ENCODE data around the gene HOXA4. TPM values are rescaled to one million over a fixed set of nuclear protein-coding genes. Genes with fewer than 3 reads are reported as not detected.
A peak's percentile ranks its signal among the peaks of the same experiment; 100 is the strongest.

The HOXA4 gene
- total RNA-seq, 3 donors from 2014 or later (not counting 1 experiment from before 2014, with no cell fraction given) = 0.52 to 2.1 (median 0.63) TPM

DNA sequence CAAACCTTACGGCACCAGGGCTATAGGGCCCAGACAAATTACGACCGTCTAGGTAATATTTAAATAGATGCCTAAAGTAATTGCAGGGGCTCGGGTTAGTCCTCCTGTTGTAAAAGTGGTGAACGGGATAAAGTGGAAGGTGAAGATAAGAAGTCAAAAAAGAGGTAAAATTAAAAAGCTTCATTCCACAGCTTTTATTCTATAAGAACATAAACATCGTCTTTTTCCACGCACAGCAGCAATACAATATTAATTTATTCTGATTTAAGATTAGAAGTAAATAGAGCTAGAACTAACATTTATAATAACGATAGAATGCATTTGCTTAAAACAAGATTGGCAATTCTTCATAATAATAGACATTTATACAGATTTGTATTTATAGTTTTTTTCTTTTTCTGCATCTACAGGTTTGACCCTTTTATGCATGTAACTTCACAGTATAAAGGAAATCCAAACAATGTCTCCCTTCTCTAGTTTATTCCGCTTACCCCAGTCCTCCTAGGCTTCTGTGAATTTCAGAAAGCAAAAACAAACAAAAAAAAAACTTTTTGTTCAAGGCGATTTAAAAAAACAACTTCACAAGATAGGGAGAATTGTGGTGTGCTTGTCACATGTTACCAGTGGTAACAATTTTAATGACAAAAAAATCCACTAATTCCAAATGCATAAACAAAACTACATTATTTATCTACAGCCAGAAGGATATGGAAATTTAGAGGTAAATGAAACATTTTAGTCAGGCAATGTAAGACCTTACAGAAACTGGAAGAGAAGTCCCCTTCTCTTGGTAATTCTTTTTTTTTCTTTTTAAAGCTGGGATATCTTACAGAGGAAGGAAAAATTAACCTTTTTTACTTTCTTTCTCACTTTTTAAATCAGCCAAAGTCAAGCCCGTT, 40.1 kb upstream of the HOXA4 start:
- Mint-ChIP-seq H3K4me3 (peak overlapping the region; percentile 87), H3K27ac (peak overlapping the region in 1 of 2 donors; percentile 63), H3K27me3 (ENCODE audit: low read depth in 2 of 2) (peaks cover 58 to 68% of the 10 kb centered on the region in 2 donors), H3K4me1 (peaks cover 41 to 50% of the 10 kb centered on the region in 2 donors), H3K9me3 (no peaks in the 10 kb centered on the region), H3K36me3 (peaks cover 20% of the 10 kb centered on the region)
- no peak overlapping the region for H3K4me3 ChIP-seq (ENCODE audit: low read length)
- intact Hi-C loops (cut with micrococcal nuclease) = no loop called here
- peaks cover 73% of the 10 kb centered on the region for H3K4me1 ChIP-seq (ENCODE audit: control insufficient read depth, insufficient read depth, low read length)
- ATAC-seq (no peak), DNase-seq (peak in 1 of 2 donors; percentile 23)
- H3K36me3 ChIP-seq (ENCODE audit: control insufficient read depth, insufficient read depth, low read length) = no peaks in the 10 kb centered on the region
- H3K27me3 ChIP-seq (ENCODE audit: control insufficient read depth, insufficient read depth, low read length) = peaks cover 85% of the 10 kb centered on the region
- H3K9me3 ChIP-seq (ENCODE audit: control insufficient read depth, insufficient read depth, low read length) = no peaks in the 10 kb centered on the region
- 58% methylated on average over 6 of the region's 11 CpGs for WGBS (ENCODE audit: insufficient coverage)
- no peak overlapping the region for H3K27ac ChIP-seq (ENCODE audit: low read length)
- no peak for TF ChIP-seq CTCF (IDR thresholded peaks at IDR 0.05)

- Mint-ChIP-seq H3K27me3 (ENCODE audit: low read depth in 2 of 2) (peaks cover 60 to 64% of the 10 kb centered on the region in 2 donors), H3K4me1 (peaks cover 44 to 56% of the 10 kb centered on the region in 2 donors), H3K4me3 (no peak overlapping the region), H3K27ac (no peak overlapping the region), H3K36me3 (peaks cover 20% of the 10 kb centered on the region), H3K9me3 (no peaks in the 10 kb centered on the region)
- no peaks in the 10 kb centered on the region for H3K9me3 ChIP-seq (ENCODE audit: control insufficient read depth, insufficient read depth, low read length)
- intact Hi-C loops (cut with micrococcal nuclease) = loop anchor here (10.0 kb wide), 1 partner anchor 75 kb away; the partner anchor contains the start of gene EVX1
- H3K4me3 ChIP-seq (ENCODE audit: low read length) = no peak overlapping the region
- WGBS (ENCODE audit: insufficient coverage) = 8% methylated on average over 35 of the region's 46 CpGs
- ATAC-seq (peak in 1 of 3 donors; percentile 23), DNase-seq (peak; percentile 7 to 29)
- no peak overlapping the region for H3K27ac ChIP-seq (ENCODE audit: low read length)
- H3K36me3 ChIP-seq (ENCODE audit: control insufficient read depth, insufficient read depth, low read length) = no peaks in the 10 kb centered on the region
- H3K4me1 ChIP-seq (ENCODE audit: control insufficient read depth, insufficient read depth, low read length) = peaks cover 82% of the 10 kb centered on the region
- TF ChIP-seq CTCF (IDR thresholded peaks at IDR 0.05) = no peak
- H3K27me3 ChIP-seq (ENCODE audit: control insufficient read depth, insufficient read depth, low read length) = peaks cover 86% of the 10 kb centered on the region
Measured at GRCh38 chr7:27169658-27170425, 39.3 kb upstream of the HOXA4 start.

DNA sequence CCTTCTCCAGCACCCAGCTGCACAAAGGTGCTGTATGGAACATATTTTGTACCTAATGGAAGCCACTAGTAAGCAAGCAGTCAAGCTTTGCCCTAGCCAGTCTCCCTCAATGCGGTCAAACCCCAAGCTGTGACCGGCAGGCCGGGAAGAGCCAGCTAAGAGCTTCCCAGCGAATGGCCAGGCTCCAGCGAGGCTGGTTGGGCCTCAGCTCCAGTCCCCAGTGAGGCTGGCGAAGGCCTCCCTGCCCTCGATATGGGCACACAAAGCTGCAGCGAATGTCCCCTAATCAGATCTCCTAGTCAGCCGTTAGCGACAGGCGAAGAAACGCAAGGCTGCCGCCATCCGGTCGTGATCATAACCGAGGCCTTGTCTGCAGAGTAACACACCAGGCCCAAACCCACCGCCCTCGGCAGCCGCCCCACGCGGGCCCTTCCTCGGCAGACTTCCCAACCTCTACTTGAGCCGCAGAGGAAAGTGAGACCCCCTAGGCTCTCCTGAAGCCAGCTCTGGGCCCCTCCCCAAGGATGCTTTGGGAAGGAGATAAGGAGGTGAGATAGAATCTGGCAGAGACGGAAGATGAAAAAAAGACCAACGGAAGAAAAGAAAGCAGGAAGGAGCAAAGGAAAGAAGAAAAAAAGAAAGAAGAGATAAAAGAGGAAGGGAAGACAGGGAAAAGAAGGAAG, 37.8 kb upstream of the HOXA4 start:
- H3K4me3 ChIP-seq (ENCODE audit: low read length) = no peak overlapping the region
- H3K27me3 Mint-ChIP-seq (ENCODE audit: low read depth in 2 of 2) = peaks cover 75 to 77% of the 10 kb centered on the region in 2 donors
- peaks cover 44 to 61% of the 10 kb centered on the region in 2 donors for H3K4me1 Mint-ChIP-seq
- peak overlapping the region; percentile 47 to 69 for H3K27ac Mint-ChIP-seq
- H3K36me3 ChIP-seq (ENCODE audit: control insufficient read depth, insufficient read depth, low read length) = no peaks in the 10 kb centered on the region
- intact Hi-C loops (cut with micrococcal nuclease) = loop anchor here (10.0 kb wide), 1 partner anchor 76 kb away; the partner anchor contains the start of gene EVX1
- H3K9me3 ChIP-seq (ENCODE audit: control insufficient read depth, insufficient read depth, low read length) = no peaks in the 10 kb centered on the region
- H3K27me3 ChIP-seq (ENCODE audit: control insufficient read depth, insufficient read depth, low read length) = peaks cover 88% of the 10 kb centered on the region
- H3K36me3 Mint-ChIP-seq = peaks cover 20% of the 10 kb centered on the region
- 18% methylated on average over 25 of the region's 25 CpGs for WGBS (ENCODE audit: insufficient coverage)
- no peak for TF ChIP-seq CTCF (IDR thresholded peaks at IDR 0.05)
- H3K4me3 Mint-ChIP-seq = peak overlapping the region; percentile 70
- H3K9me3 Mint-ChIP-seq = no peaks in the 10 kb centered on the region
- peak overlapping the region; percentile 57 for H3K27ac ChIP-seq (ENCODE audit: low read length)
- ATAC-seq (no peak), DNase-seq (peak in 1 of 2 donors; percentile 65)
- peaks cover 85% of the 10 kb centered on the region for H3K4me1 ChIP-seq (ENCODE audit: control insufficient read depth, insufficient read depth, low read length)
